Sigmoid colon (tissue), 4 donors: ENCODE results near the gene TMEM33.

Experiments used
- CTCF ChIP-seq, 4 experiments: fragments of 450-650 bp in 3 of 4; fragments of 200-600 bp in 1 of 4; IDR thresholded peaks; one replicate each; pipeline ENCODE4 v1.5.1; 2016 to 2019; ENCODE audit warnings: antibody characterized with exemption in 4 of 4, mild to moderate bottlenecking in 3 of 4, moderate library complexity in 2 of 4
- EP300 ChIP-seq, 4 donors: sonication (generic); formaldehyde crosslinking; IDR thresholded peaks; one replicate each; pipeline ENCODE4 v1.6.1; 2017; ENCODE audit warnings: antibody characterized with exemption in 4 of 4
- POLR2A ChIP-seq, 2 donors: fragments of 450-650 bp; IDR thresholded peaks; one replicate each; pipeline ENCODE4 v1.6.1; 2016; ENCODE audit warnings: antibody characterized with exemption in 2 of 2, mild to moderate bottlenecking in 2 of 2, moderate library complexity in 2 of 2
- POLR2AphosphoS5 ChIP-seq, 4 donors: sonication (generic); formaldehyde crosslinking; IDR thresholded peaks; one replicate each; pipeline ENCODE4 v1.6.1; 2017; ENCODE audit warnings: antibody characterized with exemption in 4 of 4

- no peak for TF ChIP-seq EP300 (IDR thresholded peaks at IDR 0.05)
- TF ChIP-seq CTCF (IDR thresholded peaks at IDR 0.05): no peak
- no peak for TF ChIP-seq POLR2A (IDR thresholded peaks at IDR 0.05)
- TF ChIP-seq POLR2AphosphoS5 (IDR thresholded peaks at IDR 0.05): no peak
Measured at GRCh38 chr4:41998019-41998418, 62.8 kb downstream of the TMEM33 start.
